Endometrial microvascular endothelial cells (primary cell): Measurements from ENCODE around the gene NOX5. TPM values are rescaled to one million over a fixed set of nuclear protein-coding genes. Genes with fewer than 3 reads are reported as not detected.

Source experiments
- in situ Hi-C: cut with HindIII; loops from 2 replicates; pipeline ENCODE4 v1.10.0; 2017; ENCODE audit warnings: low sequenced_read_pairs, low pct_unique_long_range_greater_than_20kb; ENCODE audit errors: inconsistent ontology term
- total RNA-seq: library from RNA; depleted of rRNA; stranded (reverse); fragments of >200 nt; gene quantifications from one replicate; pipeline ENCODE4 v1.2.3, GENCODE V29; 2015; ENCODE audit errors: inconsistent ontology term

Gene NOX5
- total RNA-seq, 1 donor from 2014 or later, result under 0.01 TPM

- in situ Hi-C loops, result no loop called here
These were observed 629 bp upstream of the NOX5 start for GRCh38 chr15:69013726-69014406.

- in situ Hi-C loops, result no loop called here
These were observed 1.1 kb downstream of the NOX5 start for GRCh38 chr15:69015591-69015990.

- in situ Hi-C loops, result no loop called here
These were observed 1.6 kb downstream of the NOX5 start for GRCh38 chr15:69016021-69016595.

GRCh38 chr15:69017978-69018377, 3.5 kb downstream of the NOX5 start:
- in situ Hi-C loops, result no loop called here

- in situ Hi-C loops, result no loop called here
These were observed 4.5 kb downstream of the NOX5 start for GRCh38 chr15:69018951-69019350.

- in situ Hi-C loops, result no loop called here
These were observed 7.4 kb downstream of the NOX5 start for GRCh38 chr15:69021895-69022294.

GRCh38 chr15:69025320-69025719, 10.8 kb downstream of the NOX5 start:
- in situ Hi-C loops, result no loop called here

GRCh38 chr15:69026355-69026754, 11.9 kb downstream of the NOX5 start:
- in situ Hi-C loops, result no loop called here

GRCh38 chr15:69027976-69028518, 13.6 kb downstream of the NOX5 start:
- in situ Hi-C loops, result no loop called here

GRCh38 chr15:69031013-69032001, 16.8 kb downstream of the NOX5 start:
- in situ Hi-C loops, result no loop called here

- in situ Hi-C loops, result no loop called here
These were observed 17.5 kb downstream of the NOX5 start for GRCh38 chr15:69032031-69032430.

GRCh38 chr15:69032703-69033373, 18.3 kb downstream of the NOX5 start:
- in situ Hi-C loops, result no loop called here

GRCh38 chr15:69034352-69034751, 19.9 kb downstream of the NOX5 start:
- in situ Hi-C loops, result no loop called here

GRCh38 chr15:69035205-69035917, 20.9 kb downstream of the NOX5 start:
- in situ Hi-C loops, result no loop called here

- in situ Hi-C loops, result no loop called here
These were observed 21.4 kb downstream of the NOX5 start for GRCh38 chr15:69035918-69036258.

GRCh38 chr15:69036826-69037225, 22.3 kb downstream of the NOX5 start:
- in situ Hi-C loops, result no loop called here

- in situ Hi-C loops, result no loop called here
These were observed 23.0 kb downstream of the NOX5 start for GRCh38 chr15:69037482-69037881.

GRCh38 chr15:69037977-69038376, 23.5 kb downstream of the NOX5 start:
- in situ Hi-C loops, result no loop called here
